ENCODE data around the gene FGB.

The FGB gene

DNA sequence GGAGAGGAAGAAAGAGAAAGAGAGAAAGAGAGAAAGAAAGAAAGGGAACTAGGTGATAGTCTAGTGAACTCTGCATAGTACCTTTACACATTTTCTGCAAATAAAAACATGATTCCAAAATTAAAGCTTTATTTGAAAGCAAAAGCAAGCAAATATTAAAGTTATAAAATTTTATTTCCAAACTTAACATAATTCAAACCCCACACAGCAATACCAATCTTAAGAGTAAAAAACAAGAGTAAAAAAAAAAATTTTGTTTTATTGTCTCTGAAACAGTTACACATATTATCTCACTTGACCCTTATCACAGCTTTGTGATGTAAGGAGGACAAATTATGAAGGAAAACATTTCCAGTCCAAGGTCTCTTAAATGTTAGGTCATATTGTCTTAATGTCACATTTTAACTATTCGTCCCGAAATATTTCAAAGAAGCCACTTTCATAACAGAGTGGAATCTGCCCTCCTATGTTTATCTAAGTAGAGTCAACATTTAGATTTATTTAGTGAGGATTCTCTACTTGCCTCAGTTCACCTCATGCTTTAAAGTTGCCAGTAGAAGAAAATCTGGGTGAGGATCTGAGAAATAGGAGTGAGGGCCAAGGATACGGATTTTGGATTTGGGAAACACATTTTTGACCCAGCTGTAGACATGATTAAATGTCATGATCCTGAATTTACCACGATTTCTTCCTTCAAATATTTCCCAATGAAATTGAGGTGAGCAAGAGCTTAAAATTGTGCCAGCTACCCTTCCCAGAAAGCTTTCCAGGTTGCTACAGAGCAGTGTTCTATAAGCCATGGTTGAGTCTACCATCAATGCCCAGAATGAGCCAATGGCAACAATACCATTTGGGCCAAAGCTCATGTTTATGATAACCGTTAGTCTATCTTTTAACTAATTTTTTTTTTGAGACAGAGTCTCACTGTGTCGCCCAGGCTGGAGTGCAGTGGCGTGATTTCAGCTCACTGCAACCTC lies 35.3 kb downstream of the FGB start:
- no peak for DNase-seq

DNA sequence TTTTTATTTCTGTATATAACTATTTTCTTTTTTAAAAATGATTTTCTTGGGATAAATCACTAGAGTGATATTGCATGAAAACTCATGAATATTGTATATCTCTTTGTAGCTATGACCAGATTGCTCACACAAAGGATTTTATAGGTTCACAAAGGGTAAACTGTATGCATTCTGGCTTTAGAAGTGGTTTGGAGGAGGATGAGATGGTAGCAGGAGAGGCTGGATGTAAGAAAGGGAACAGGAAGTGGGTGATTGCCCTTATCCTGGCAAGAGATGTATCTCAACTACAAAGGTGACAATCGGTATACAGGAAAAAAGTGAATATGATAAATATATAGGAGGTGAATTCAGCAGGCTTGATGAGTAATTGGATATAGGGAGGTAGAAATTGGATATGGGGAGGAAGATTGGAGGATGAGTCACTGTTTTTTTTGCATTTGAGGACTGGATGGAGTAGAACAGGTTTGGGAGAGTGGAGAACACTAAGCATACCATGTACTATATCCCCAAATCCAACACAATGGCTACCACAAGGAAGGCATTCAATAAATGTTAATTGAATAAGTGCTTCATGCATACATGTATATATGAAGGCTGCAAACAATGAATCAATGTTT lies 39.7 kb downstream of the FGB start:
- no peak for DNase-seq

DNA sequence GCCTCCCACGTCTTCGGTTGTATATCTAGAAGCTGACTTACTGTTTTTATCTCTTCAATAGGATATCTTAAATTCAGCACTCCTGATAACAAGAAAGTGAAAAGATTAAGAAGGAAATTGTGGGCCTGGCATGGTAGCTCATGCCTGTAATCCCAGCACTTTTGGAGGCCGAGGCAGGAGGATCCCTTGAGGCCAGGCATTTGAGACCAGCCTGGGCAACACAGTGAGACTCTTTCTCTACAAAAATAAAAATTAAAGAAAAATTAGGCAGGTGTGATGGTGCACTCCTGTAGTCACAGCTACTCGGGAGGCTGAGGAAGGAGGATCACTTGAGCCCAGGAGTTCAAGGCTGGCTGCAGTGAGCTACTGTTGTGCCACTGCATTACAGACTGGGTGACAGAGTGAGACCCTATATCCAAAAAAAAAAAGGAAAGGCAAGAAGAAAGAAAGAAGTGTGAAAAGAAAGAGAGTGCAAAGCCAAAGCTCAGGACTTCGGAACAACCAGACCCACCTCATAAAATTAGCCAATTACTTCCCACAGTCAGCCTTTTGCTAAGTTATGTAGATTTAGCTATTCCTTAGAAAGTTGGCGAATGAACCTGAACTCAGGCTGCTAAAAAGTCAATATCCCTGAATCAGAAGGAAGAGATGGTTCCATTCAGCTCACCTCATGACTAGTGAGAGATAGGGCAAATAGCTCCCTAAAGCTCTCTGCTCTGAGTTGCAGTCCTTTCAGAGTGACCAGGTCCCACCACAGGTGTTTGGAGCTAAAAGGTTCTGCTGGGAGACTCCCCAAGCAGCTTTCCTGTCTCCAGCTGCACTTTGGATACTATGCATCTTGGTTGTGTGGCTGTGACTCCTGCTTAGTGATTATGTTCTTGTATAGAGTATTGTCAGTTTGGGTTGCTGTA lies 40.5 kb downstream of the FGB start:
- DNase-seq = no peak

DNA sequence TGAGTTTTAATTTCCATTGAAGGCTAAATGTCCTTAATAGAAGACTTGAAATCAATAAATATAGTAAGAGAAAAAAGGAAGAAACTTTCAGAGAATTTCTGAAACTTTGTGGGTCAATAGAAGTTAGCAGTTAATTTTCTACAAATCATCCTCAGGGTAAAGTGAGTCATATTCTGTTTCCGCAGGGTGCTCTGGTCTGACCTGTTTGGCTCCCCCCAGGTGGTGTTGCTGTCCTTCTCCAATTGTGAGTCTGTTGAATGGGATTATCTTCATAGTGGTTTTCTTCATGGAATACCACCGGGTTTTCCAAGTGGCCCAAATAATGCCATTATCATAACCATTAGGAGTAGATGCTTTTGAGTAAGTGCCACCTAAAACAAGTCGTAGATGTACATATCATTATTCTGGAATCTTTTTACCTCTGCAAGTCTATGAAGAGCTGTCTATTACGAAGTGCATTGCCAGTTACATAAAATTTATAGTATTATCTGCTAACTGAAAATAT lies 41.9 kb downstream of the FGB start:
- DNase-seq = no peak

DNA sequence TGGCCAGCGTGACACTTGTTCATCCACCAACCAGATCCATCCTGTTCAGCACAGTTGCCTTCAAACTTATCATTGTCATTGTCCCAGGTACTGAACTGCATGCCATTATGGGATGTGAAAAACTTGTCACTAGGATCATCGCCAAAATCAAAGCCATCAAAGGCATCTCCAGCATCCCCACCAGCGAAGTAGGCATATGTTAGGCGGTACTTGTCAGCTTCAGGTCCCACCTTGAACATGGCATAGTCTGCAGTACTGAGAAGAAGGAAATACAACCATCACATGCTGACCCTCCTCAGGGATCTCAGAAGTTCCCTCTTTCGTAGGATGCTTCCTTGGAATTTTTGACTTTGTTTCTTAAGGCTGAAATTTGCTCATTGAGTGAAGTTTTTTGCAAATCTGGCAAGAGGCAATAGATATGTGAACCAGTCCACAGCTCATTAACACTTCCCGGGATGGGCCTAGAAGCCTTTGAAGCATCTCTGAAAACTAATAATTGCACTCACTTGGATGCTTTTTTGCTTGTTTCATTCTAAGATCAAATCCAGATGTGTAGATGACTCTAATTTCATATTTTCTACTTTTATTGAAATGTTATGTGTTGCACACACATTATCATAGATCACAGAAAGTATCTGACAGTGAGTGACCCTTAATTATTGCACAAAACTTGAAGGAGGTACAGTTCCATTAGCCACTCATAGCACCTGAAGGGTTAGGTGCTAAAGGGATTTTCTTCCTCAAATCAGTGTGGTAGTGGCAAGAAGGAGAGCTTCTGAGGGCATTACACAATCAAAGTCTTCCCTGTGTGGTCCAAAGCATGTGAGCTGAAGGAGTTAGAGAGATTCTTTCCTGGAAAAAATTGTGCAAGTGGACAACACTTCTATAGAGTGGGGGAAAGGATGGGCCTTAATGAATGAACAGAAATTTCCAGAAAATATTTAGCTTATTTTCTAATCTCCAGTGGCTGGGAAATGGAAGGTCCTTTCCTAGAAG lies 44.2 kb downstream of the FGB start:
- no peak for DNase-seq

DNA sequence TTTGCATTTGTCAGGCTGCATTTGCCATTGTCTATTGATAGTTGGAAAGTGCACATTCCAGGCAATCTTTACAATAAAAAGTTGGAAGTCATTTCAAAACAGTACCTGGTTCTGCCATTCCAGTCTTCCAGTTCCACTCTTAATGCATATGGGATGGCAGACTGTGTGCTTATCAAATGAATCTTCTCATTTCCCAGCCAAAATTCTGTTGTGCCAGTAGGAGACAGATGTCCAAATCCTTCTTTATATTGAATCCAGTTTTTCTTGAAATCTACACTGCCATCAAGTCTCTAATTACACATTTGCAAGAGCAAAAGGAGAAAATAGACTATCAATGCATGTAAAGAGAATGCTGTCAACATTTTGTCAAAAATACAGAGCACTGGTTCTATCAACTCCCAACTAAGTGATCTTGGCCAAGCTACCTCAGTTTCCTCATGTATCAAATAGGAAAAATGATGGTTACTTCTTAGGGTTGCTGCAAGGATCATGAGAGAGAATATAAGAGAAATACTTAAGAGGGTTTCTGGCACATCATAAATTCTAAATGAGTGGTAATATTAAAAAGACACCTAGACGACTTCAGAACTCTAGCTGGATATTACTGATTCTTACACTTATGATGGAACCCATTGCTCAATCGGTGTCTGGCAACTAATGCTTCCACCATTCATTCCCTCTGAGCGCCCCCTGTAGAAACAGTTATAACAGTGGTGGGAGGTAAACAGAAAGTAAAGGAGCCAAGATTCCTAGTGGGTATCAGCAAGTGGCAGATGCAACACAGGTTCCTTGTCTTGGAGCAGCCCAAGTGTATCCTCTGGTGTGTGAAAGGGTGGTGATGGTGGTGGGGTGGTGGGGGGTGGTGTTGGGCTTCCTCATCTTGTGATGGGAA lies 45.8 kb downstream of the FGB start:
- DNase-seq = no peak

DNA sequence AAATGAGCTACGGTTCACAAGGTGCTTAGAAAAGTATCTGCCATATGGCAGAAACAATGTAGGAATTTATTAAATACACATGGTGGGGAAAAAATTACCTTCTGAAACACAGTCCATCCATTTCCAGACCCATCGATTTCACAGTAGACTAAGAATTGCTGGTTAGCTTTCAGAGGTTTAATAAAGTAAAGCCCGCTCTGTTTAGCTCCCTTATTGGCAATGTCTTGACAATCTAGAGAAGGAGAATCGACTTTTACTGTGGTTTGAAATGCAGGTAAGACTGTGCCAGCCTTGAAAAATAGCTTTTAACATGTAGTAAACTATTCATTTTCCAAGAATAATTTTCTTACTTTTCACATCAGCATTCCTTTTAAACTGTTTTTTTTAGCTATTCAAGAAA lies 46.7 kb downstream of the FGB start:
- DNase-seq = no peak

DNA sequence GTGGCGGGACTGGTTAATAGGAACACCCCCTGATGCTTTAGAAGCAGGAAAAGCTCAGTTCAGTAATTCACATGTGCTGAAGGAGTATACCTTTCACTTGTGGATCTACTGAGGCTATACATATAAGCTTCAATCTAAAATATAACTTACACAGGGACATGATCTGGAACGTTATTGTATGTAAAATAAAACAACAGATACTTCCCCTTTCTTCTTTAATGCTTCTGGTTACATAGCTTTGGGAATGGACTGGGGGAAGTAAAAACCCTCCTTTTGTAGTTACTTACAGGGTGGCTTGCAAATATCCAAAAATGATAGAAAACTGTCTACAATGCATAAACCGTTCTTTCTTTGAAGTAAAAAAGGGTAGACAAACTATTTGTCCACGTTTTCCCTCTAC lies 47.8 kb downstream of the FGB start:
- no peak for DNase-seq

DNA sequence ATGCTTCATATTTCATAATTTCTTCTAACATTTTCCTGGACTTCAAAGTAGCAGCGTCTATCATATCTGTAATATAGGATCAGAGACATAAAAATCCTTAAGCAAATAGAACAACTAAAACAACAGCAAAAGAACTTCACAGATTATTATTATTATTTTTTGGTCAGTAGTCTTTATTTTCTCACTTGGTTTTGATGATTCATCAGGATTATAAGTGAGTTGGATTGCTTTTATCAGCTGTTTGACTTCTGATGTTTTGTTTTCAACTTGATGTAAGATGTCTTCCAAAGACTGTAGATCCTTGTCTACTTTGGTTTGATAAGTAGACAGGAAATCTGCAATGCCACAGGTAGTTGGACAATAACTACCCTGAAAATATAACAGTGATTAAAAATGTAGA lies 49.0 kb downstream of the FGB start:
- no peak for DNase-seq

DNA sequence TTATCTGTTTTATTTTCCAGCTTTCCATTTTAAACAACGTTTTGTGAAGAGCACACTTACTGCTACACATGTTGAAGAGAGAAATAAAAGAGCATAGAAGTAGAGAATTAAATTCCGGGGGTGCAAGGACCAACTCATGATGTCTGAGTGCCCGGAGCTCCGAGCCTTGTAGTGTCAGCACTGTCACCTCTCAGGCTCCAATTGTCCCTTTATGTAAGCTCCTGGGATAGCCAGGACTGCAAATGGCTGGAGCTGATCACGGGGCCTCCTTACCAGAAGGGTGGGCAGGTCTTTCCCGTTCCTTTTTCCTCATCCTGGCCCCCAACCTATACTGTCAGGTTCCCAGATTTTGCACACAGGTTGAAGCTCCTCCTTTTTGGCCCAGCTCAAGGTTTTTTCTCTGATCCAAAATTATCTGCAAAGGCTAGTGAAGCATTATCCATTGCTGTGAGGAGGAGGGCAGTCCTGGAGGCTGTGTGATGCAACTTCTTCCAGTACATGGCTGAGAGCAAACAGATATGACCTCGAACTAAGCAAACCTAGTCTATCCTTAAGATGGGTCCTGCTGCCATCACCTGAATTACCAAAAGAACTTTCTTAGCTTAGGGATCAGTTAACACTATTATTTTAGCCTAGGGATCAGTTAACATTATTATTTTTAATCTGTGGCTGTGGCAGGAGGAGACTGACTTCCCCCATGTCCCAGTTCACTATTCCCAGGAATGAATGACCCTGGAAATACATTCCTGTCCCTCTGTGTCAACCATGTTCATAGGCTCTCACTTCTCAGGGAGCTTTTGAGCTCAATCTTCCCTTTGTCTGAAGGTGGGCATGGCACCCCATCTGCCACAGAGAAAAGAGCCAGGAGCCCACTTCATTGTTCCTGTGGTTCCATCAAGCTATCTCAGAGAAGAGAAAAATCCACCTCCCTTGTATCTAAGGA lies 49.9 kb downstream of the FGB start, which contains the start of gene FGG:
Gene FGG, minus strand, starts transcription at position 185 of the 943 bp plus-strand sequence. Its CDS starts 47 bp downstream, at position 138.
- DNase-seq = no peak

DNA sequence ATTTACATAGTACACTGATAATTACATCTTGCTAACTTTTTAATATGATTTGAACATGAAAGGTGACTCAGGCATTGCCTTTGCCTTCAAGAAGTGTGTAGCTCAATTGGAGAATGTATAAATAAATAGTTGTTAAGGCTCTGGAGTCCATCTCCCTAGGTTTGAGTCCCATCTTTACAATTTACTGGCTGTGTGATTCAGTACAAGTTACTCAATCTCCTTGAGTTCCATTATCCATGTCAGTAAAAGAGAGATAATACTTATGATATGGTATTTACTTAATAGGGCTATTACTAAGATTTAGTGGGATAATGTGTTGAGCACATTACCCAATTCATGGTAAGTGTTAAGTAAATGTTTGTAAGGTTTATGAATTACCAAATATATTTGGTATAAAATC lies 51.5 kb downstream of the FGB start:
- DNase-seq = no peak

DNA sequence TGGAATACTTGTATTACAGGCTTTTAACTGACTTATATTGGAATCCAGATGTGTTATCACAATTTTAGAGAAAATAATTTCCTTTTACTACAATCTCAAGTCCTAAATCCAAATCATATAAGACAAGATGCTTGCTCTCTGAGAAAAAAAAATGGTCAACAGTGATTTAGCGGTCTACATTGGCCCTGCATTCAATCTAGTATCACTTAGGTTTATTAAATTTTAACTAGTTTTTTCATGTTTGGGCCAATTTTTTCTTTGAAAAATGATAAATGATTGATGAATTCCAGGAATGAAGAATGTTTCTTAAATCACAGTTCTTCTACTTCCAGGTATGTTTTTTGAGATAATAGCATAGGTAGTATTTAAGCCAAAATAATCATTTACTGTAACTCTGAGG lies 52.4 kb downstream of the FGB start:
- no peak for DNase-seq

DNA sequence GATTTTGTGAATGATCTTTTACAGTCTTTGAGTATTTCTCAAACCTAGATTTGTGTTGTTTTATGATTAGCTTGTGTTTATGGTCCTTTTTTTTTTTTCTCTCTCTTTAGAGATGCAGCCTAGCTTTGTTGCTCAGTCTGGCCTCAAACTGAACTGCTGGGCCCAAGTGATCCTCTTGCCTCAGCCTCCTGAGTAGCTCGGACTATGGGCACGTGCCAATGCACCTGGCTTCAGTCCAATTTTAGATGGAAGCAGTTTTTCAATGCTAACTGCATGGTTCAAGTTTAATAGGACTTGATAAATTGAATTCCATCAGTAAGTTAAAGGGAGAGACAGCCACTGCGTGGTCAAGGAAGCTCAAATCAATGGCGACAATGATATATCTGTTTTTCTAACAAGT lies 53.5 kb downstream of the FGB start:
- no peak for DNase-seq

DNA sequence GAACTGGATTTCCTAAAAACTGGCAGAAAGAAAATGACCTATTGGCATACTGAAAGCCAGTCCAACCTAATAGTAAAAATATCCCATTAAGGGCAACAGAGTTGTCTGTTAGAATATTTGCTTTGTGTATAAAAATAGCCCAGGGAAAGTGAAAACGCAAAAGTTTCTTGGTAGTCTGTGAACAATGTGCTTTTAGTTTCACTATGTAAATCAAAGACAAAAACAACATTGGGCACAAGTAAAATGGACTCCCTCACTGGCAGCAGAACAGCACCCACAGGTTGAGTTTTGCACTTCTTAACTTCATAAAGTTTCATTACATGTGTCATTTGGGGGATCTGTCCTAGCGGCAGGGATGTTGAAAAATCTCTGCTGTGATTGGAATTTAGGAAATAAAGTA lies 53.9 kb downstream of the FGB start:
- DNase-seq = no peak

DNA sequence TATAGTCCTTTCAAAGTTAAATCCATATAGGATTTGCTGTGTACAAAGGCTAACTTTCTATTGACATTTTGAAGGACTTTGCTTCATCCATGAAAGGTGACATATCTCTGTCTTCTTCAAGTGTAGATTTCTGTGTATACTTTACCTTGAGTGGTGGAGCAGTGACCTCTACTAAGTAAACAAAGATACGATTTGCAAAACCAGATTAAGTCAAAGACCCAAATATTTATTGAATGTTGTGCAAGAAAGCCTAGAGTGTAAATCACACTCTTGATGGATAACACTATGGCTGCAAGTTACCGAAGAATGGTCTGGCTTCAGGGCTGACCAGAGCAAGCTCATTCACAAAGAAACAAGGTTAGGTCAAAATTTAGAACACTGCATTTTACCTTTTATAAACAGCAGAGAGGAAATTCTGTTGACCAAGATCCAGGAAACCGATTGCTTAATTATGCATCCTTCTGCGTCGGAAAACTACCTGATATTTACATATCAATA lies 55.1 kb downstream of the FGB start:
- DNase-seq = no peak

DNA sequence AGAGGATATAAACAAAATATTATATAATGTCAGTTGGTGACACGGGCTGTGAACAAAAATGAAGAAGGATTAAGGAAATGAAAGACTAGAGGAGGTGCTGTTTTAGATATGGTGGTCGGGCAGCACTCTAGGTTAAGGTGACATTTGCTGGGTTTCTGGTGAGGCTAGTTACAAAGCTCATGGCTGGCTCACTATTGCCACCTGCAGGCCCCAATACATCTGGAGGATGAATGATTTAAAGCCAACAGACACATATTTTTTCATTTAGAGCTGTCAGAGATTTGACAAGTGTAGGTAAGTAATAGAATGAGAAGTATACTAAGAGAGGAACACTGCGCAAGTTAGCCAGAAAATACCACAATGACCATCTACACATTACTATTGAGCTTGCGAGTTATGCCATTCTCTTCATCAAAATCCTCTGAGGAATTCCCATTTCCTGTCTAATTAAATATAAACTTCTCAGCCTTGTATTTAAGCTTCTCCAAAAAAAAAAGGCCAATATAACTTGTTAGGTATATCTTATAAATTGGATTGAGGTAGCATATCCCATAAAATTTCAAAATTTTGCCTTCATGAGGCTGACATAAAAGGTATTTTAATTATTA lies 56.0 kb downstream of the FGB start:
- peak; percentile 4 for DNase-seq

DNA sequence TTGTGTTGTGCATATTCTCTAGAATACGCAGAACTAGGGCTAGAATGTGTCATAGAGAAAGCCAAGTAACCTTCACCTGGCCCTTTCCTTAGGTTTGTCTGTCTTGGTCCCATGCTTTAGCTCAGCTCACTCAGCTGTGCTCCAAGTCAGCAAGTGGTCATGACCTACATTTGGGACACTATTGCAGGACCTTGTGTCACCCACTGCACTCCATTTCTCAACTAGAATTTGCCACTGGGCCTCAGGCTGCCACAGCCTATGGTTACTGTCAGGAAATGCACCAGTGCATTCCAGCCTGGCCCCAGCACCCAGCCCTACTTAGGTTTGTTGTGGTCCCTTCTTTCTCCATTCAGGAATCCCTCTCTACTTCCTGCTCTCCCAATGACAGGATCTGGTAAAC lies 57.3 kb downstream of the FGB start:
- DNase-seq = no peak
